ENCODE results near the gene NEUROD2. TPM values are rescaled to one million over a fixed set of nuclear protein-coding genes. Genes with fewer than 3 reads are reported as not detected.

The NEUROD2 gene
- polyA plus RNA-seq, 2 of the 4 experiments (the other 2 are of a cell fraction) = not detected

GRCh38 chr17:39562976-39563375, 44.7 kb downstream of the NEUROD2 start (continued):
- no peak for TF ChIP-seq MYC (IDR thresholded peaks at IDR 0.05; ENCODE audit: borderline replicate concordance, low read length)

GRCh38 chr17:39562395-39562794, 45.3 kb downstream of the NEUROD2 start:
- TF ChIP-seq CBX2 (IDR thresholded peaks at IDR 0.05; ENCODE audit: borderline replicate concordance, low read depth) = no peak
- TF ChIP-seq SMC3 (IDR thresholded peaks at IDR 0.05) = no peak
- no peak for TF ChIP-seq MYC (IDR thresholded peaks at IDR 0.05; ENCODE audit: borderline replicate concordance, low read length)
- no peak for TF ChIP-seq JUN (IDR thresholded peaks at IDR 0.05)
- no peak for TF ChIP-seq EP300 (IDR thresholded peaks at IDR 0.05)
- no peak for TF ChIP-seq BHLHE40 (IDR thresholded peaks at IDR 0.05; ENCODE audit: low read depth, low read length)
- no peak for TF ChIP-seq FOSL2 (IDR thresholded peaks at IDR 0.05)
- no peak for TF ChIP-seq FOSL2 (CRISPR knock-in tag; IDR thresholded peaks at IDR 0.05)
- no peak for TF ChIP-seq JUNB (IDR thresholded peaks at IDR 0.05)
- no peak for TF ChIP-seq NR3C1 (IDR thresholded peaks at IDR 0.05)
- WGBS (ENCODE audit: missing lambda C conversion rate) = 4% methylated on average over 1 of the region's 1 CpG
- Histone ChIP-seq H3K9me3 (no peaks in the 10 kb centered on the region), H3K4me3 (no peak overlapping the region), H3K27ac (no peak overlapping the region), H3K4me1 (no peaks in the 10 kb centered on the region), H3K4me2 (no peak overlapping the region)
- ATAC-seq = no peak
- FAIRE-seq = no peak
- POLR2A ChIA-PET = no interaction called here
- CTCF ChIA-PET = interaction anchor here (3.4 to 22.1 kb wide), 3 partner anchors 14 to 64 kb away, joined by 24 to 533 read pairs (median 71); partner anchors contain the start of gene PPP1R1B
- DNase-seq (ENCODE audit: low read depth in 1 of 2, low spot score in 1 of 2) = no peak

GRCh38 chr17:39556423-39556822, 51.3 kb downstream of the NEUROD2 start:
- DNase-seq (ENCODE audit: low read depth in 1 of 2, low spot score in 1 of 2) (no peak), ATAC-seq (no peak), FAIRE-seq (no peak)
- TF ChIP-seq ATOH8 (CRISPR knock-in tag; IDR thresholded peaks at IDR 0.05; ENCODE audit: low read depth) = no peak
- Histone ChIP-seq H3K27ac (no peak overlapping the region), H3K4me1 (no peaks in the 10 kb centered on the region), H3K4me2 (no peak overlapping the region), H3K4me3 (no peak overlapping the region), H3K9me3 (no peaks in the 10 kb centered on the region)
- 77% methylated on average over 1 of the region's 1 CpG for WGBS (ENCODE audit: missing lambda C conversion rate)
- ChIA-PET CTCF (interaction anchor here (0.9 to 22.1 kb wide), 8 partner anchors 8 to 70 kb away, joined by 3 to 533 read pairs (median 6); partner anchors contain the start of gene PPP1R1B), POLR2A (no interaction called here)

GRCh38 chr17:39555368-39555767, 52.4 kb downstream of the NEUROD2 start:
- no peaks in the 10 kb centered on the region for H3K9me3 ChIP-seq
- no peak for TF ChIP-seq BHLHE40 (IDR thresholded peaks at IDR 0.05; ENCODE audit: low read depth, low read length)
- no peak for TF ChIP-seq NPAS2 (CRISPR knock-in tag; IDR thresholded peaks at IDR 0.05; ENCODE audit: borderline replicate concordance)
- TF ChIP-seq KDM1A (IDR thresholded peaks at IDR 0.05; ENCODE audit: low read depth) = no peak
- TF ChIP-seq RFX5 (IDR thresholded peaks at IDR 0.05) = no peak
- TF ChIP-seq BCL3 (IDR thresholded peaks at IDR 0.05) = no peak
- no peak for TF ChIP-seq HOXA7 (CRISPR knock-in tag; IDR thresholded peaks at IDR 0.05)
- TF ChIP-seq TP53 (CRISPR knock-in tag; IDR thresholded peaks at IDR 0.05) = no peak
- TF ChIP-seq CHD4 (IDR thresholded peaks at IDR 0.05; ENCODE audit: borderline replicate concordance) = no peak
- TF ChIP-seq CBX2 (IDR thresholded peaks at IDR 0.05; ENCODE audit: borderline replicate concordance, low read depth) = no peak
- no peak for TF ChIP-seq EP300 (IDR thresholded peaks at IDR 0.05)
- no peak for TF ChIP-seq POLR2A (IDR thresholded peaks at IDR 0.05; ENCODE audit: low read length)
- no peak for TF ChIP-seq HOXB13 (CRISPR knock-in tag; IDR thresholded peaks at IDR 0.05; ENCODE audit: low read depth)
- no peak for TF ChIP-seq CHD2 (IDR thresholded peaks at IDR 0.05; ENCODE audit: low read length, partially characterized antibody)
- no peak for TF ChIP-seq MYC (IDR thresholded peaks at IDR 0.05; ENCODE audit: borderline replicate concordance, low read length)
- TF ChIP-seq HES2 (IDR thresholded peaks at IDR 0.05) = no peak
- TF ChIP-seq HMGXB4 (CRISPR knock-in tag; IDR thresholded peaks at IDR 0.05; ENCODE audit: borderline replicate concordance) = no peak
- TF ChIP-seq NR3C1 (IDR thresholded peaks at IDR 0.05) = no peak
- TF ChIP-seq REST (IDR thresholded peaks at IDR 0.05) = no peak
- no peak for TF ChIP-seq MAZ (IDR thresholded peaks at IDR 0.05; ENCODE audit: borderline replicate concordance, low read depth, low read length)
- POLR2A ChIA-PET = interaction anchor here (0.6 kb wide), 1 partner anchor 47 kb away, joined by 5 read pairs; no protein-coding TSS in a partner anchor
- no peak overlapping the region for H3K4me2 ChIP-seq
- no peak overlapping the region for H3K27ac ChIP-seq
- no peak overlapping the region for H3K4me3 ChIP-seq
- H3K4me1 ChIP-seq = no peaks in the 10 kb centered on the region
- 80% methylated on average over 2 of the region's 2 CpGs for WGBS (ENCODE audit: missing lambda C conversion rate)
- FAIRE-seq (no peak), DNase-seq (ENCODE audit: low read depth in 1 of 2, low spot score in 1 of 2) (no peak), ATAC-seq (no peak)
- CTCF ChIA-PET = interaction anchor here (0.9 to 22.1 kb wide), 7 partner anchors 8 to 71 kb away, joined by 3 to 533 read pairs (median 6); partner anchors contain the start of gene PPP1R1B
